Neutrophil (primary cell): ENCODE data around the gene ARHGAP9.
A peak's percentile ranks its signal among the peaks of the same experiment; 100 is the strongest.

Experiments used
- H3K27ac ChIP-seq: fragments of 200-600 bp; sonication (generic); 2 replicates; pipeline ENCODE4 v1.5.1; 2016; ENCODE audit warnings: mild to moderate bottlenecking, moderate library complexity
- H3K27me3 ChIP-seq: fragments of 200-600 bp; sonication (generic); 2 replicates; pipeline ENCODE4 v1.6.0; 2016; ENCODE audit warnings: mild to moderate bottlenecking
- H3K36me3 ChIP-seq: fragments of 200-600 bp; sonication (generic); 2 replicates; pipeline ENCODE4 v1.5.1; 2017
- H3K4me1 ChIP-seq, 2 experiments: fragments of 200-600 bp in 1 of 2; sonication (generic) in 1 of 2; 1 replicate in 1 of 2; 2 replicates in 1 of 2; pipeline versions ENCODE4 v1.5.1 to v1.6.1; 2013 to 2016; ENCODE audit warnings: low read depth in 1 of 2, low read length in 1 of 2, mild to moderate bottlenecking in 1 of 2, moderate library complexity in 1 of 2; ENCODE audit not compliant: control insufficient read depth in 1 of 2, insufficient read depth in 1 of 2
- H3K4me3 ChIP-seq, 2 experiments: fragments of 200-600 bp in 1 of 2; sonication (generic) in 1 of 2; 1 replicate in 1 of 2; 2 replicates in 1 of 2; pipeline ENCODE4 v1.5.1; 2013 to 2016; ENCODE audit warnings: low read depth in 1 of 2, low read length in 1 of 2, mild to moderate bottlenecking in 1 of 2, moderate library complexity in 1 of 2
- H3K9me3 ChIP-seq: fragments of 200-600 bp; sonication (generic); 2 replicates; pipeline ENCODE4 v1.5.1; 2016
- TF ChIP-seq, protein P1 (sequence below): fragments of 200-600 bp; sonication (generic); IDR thresholded peaks from 2 replicates; pipeline ENCODE4 v1.5.1; 2016; ENCODE audit warnings: antibody characterized with exemption

The ARHGAP9 gene

GRCh38 chr12:57473392-57473791 lies 6.3 kb downstream of the ARHGAP9 start:
- Histone ChIP-seq H3K27ac (peak overlapping the region; percentile 99), H3K4me1 (peaks cover 79 to 91% of the 10 kb centered on the region in 2 experiments), H3K27me3 (no peaks in the 10 kb centered on the region), H3K36me3 (peaks cover 84% of the 10 kb centered on the region), H3K9me3 (no peaks in the 10 kb centered on the region), H3K4me3 (peak overlapping the region; percentile 34 to 97)
- TF ChIP-seq, protein P1, sequence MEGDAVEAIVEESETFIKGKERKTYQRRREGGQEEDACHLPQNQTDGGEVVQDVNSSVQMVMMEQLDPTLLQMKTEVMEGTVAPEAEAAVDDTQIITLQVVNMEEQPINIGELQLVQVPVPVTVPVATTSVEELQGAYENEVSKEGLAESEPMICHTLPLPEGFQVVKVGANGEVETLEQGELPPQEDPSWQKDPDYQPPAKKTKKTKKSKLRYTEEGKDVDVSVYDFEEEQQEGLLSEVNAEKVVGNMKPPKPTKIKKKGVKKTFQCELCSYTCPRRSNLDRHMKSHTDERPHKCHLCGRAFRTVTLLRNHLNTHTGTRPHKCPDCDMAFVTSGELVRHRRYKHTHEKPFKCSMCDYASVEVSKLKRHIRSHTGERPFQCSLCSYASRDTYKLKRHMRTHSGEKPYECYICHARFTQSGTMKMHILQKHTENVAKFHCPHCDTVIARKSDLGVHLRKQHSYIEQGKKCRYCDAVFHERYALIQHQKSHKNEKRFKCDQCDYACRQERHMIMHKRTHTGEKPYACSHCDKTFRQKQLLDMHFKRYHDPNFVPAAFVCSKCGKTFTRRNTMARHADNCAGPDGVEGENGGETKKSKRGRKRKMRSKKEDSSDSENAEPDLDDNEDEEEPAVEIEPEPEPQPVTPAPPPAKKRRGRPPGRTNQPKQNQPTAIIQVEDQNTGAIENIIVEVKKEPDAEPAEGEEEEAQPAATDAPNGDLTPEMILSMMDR: no peak

DNA sequence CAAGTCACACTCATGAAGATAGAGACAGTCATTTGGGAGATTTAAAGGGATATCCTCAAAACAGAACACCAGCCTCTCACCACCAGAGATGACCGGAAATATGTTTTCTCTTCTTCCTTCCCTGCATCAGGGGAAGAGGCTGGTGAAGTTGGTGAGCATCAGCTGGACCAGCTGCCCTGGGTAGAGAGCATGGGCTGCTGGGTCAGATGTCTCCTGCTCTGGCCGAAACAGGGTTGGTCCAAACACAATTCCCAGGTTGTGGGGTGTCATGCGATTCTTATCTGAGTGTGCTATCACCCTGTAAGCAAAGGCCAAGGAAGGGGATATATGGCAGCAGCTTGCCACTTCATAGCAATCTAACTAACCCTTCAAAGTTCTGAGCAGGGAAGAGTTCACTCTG lies 7.3 kb downstream of the ARHGAP9 start:
- H3K4me1 ChIP-seq: peaks cover 81 to 91% of the 10 kb centered on the region in 2 experiments
- H3K27ac ChIP-seq: peak overlapping the region; percentile 99
- H3K4me3 ChIP-seq: peak overlapping the region; percentile 48 to 97
- no peaks in the 10 kb centered on the region for H3K27me3 ChIP-seq
- no peaks in the 10 kb centered on the region for H3K9me3 ChIP-seq
- TF ChIP-seq, protein P1: no peak
- H3K36me3 ChIP-seq: peaks cover 94% of the 10 kb centered on the region

DNA sequence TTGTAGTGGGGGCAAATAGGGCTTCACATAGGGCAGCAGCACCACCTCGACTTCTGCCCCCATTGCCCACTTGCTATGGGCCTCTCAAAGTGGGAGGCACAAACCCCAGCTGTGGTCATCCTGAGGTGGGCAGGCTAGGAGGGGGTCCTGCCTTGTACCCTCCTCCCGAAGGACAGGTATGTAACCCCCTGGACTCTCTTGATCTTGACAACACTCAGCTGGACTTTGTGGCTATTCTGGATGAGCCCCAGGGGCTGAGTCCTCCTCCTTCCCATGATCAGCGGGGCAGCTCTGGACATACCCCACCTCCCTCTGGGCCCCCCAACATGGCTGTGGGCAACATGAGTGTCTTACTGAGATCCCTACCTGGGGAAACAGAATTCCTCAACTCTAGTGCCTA lies 8.0 kb downstream of the ARHGAP9 start:
- H3K27ac ChIP-seq: peak overlapping the region; percentile 99
- H3K27me3 ChIP-seq: no peaks in the 10 kb centered on the region
- peak overlapping the region; percentile 48 to 97 for H3K4me3 ChIP-seq
- peaks cover 81 to 87% of the 10 kb centered on the region in 2 experiments for H3K4me1 ChIP-seq
- no peaks in the 10 kb centered on the region for H3K9me3 ChIP-seq
- peaks cover 100% of the 10 kb centered on the region for H3K36me3 ChIP-seq
- TF ChIP-seq, protein P1: no peak

DNA sequence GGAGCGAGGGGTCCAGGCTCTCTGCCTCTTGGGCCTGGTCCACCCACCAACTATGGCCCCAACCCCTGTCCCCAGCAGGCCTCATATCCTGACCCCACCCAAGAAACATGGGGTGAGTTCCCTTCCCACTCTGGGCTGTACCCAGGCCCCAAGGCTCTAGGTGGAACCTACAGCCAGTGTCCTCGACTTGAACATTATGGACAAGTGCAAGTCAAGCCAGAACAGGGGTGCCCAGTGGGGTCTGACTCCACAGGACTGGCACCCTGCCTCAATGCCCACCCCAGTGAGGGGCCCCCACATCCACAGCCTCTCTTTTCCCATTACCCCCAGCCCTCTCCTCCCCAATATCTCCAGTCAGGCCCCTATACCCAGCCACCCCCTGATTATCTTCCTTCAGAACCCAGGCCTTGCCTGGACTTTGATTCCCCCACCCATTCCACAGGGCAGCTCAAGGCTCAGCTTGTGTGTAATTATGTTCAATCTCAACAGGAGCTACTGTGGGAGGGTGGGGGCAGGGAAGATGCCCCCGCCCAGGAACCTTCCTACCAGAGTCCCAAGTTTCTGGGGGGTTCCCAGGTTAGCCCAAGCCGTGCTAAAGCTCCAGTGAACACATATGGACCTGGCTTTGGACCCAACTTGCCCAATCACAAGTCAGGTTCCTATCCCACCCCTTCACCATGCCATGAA lies 8.6 kb downstream of the ARHGAP9 start:
- peak overlapping the region; percentile 48 to 97 for H3K4me3 ChIP-seq
- H3K9me3 ChIP-seq: no peaks in the 10 kb centered on the region
- peaks cover 100% of the 10 kb centered on the region for H3K36me3 ChIP-seq
- no peaks in the 10 kb centered on the region for H3K27me3 ChIP-seq
- H3K4me1 ChIP-seq: peaks cover 86 to 87% of the 10 kb centered on the region in 2 experiments
- TF ChIP-seq, protein P1: no peak
- H3K27ac ChIP-seq: peak overlapping the region; percentile 99

- TF ChIP-seq, protein P1: no peak
- Histone ChIP-seq H3K9me3 (no peaks in the 10 kb centered on the region), H3K36me3 (peaks cover 100% of the 10 kb centered on the region), H3K27ac (peak overlapping the region; percentile 99), H3K27me3 (no peaks in the 10 kb centered on the region), H3K4me1 (peaks cover 83 to 89% of the 10 kb centered on the region in 2 experiments), H3K4me3 (peak overlapping the region; percentile 48 to 97)
These were observed 9.2 kb downstream of the ARHGAP9 start for GRCh38 chr12:57470286-57470969.
